PC-3 (cell line): Measurements from ENCODE around the gene AMIGO3.

Source experiments
- EZH2phosphoT487 ChIP-seq: fragments of 300-600 bp; sonication (generic); IDR thresholded peaks from 2 replicates; pipeline ENCODE4 v1.6.1; 2018; ENCODE audit warnings: mild to moderate bottlenecking, antibody characterized with exemption, low read length, borderline replicate concordance
- TF ChIP-seq, protein P1 (sequence below): fragments of 300-600 bp; sonication (generic); conservative IDR thresholded peaks from 2 replicates; pipeline ENCODE4 v1.5.1; 2017; ENCODE audit warnings: antibody characterized with exemption, low read depth, mild to moderate bottlenecking, low read length

DNA sequence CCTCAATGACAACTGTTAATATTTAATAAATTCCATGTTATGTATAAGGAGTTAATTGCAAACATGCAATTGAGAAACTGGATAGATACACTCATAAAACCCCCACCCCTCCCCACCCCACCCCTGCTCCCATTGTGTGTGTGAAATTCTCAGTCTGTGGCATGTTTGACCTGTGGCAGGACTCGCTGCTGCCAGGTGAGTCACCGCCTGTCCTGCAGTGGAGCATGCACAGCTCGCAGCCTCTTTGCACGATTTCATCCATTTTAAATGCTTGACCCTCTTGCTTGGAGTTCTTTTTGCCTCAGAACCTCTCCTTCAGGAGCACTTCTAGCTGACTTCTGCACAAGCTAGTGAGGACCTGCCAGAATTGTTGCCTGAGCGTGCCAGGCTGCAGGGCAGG, 50.6 kb downstream of the AMIGO3 start:
- TF ChIP-seq, protein P1, sequence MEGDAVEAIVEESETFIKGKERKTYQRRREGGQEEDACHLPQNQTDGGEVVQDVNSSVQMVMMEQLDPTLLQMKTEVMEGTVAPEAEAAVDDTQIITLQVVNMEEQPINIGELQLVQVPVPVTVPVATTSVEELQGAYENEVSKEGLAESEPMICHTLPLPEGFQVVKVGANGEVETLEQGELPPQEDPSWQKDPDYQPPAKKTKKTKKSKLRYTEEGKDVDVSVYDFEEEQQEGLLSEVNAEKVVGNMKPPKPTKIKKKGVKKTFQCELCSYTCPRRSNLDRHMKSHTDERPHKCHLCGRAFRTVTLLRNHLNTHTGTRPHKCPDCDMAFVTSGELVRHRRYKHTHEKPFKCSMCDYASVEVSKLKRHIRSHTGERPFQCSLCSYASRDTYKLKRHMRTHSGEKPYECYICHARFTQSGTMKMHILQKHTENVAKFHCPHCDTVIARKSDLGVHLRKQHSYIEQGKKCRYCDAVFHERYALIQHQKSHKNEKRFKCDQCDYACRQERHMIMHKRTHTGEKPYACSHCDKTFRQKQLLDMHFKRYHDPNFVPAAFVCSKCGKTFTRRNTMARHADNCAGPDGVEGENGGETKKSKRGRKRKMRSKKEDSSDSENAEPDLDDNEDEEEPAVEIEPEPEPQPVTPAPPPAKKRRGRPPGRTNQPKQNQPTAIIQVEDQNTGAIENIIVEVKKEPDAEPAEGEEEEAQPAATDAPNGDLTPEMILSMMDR, result no peak
- no peak for TF ChIP-seq EZH2phosphoT487
